WTC11 (cell line): Measurements from ENCODE around the gene CNPY1. TPM values are rescaled to one million over a fixed set of nuclear protein-coding genes. Genes with fewer than 3 reads are reported as not detected.

Source experiments
- ATAC-seq: fragments of 200-7000 bp; cut with Tn5 transposase; 2 replicates; pipeline ENCODE4 v1.10.0; 2021; ENCODE audit warnings: mild to moderate bottlenecking, moderate library complexity
- CTCF ChIA-PET: fragments of 300-600 bp; sonication (Branson Sonifier 250); formaldehyde crosslinking; loops from one replicate; lab custom pipeline; 2021; ENCODE audit warnings: antibody characterized with exemption; lab: Charles Lee
- POLR2A ChIA-PET: fragments of 350-600 bp; sonication (Branson Sonifier 250); formaldehyde crosslinking; loops from one replicate; lab custom pipeline; 2021; ENCODE audit warnings: antibody characterized with exemption; lab: Charles Lee
- DNase-seq: peaks from one replicate; pipeline ENCODE4 v3.0.0; 2021; ENCODE audit warnings: low spot score
- H3K27ac Mint-ChIP-seq: 2 replicates; pipeline ENCODE4 v1.8.0; 2021; ENCODE audit warnings: mixed read lengths
- H3K27me3 Mint-ChIP-seq: 2 replicates; pipeline ENCODE4 v1.8.0; 2021; ENCODE audit warnings: low read depth, mild to moderate bottlenecking, moderate library complexity, mixed read lengths
- H3K36me3 Mint-ChIP-seq: 2 replicates; pipeline ENCODE4 v1.8.0; 2021; ENCODE audit warnings: mixed read lengths
- H3K4me1 Mint-ChIP-seq: 2 replicates; pipeline ENCODE4 v1.8.0; 2022; ENCODE audit warnings: mixed read lengths
- H3K4me3 Mint-ChIP-seq: 2 replicates; pipeline ENCODE4 v1.8.0; 2021; ENCODE audit warnings: mild to moderate bottlenecking, moderate library complexity, mixed read lengths
- H3K9me3 Mint-ChIP-seq: 2 replicates; pipeline ENCODE4 v1.8.0; 2021; ENCODE audit warnings: mixed read lengths
- ARID4B ChIP-seq: sonication (generic); formaldehyde crosslinking; IDR thresholded peaks from 2 replicates; pipeline ENCODE4 v1.8.0; 2023; ENCODE audit warnings: missing genetic modification reagents, mild to moderate bottlenecking, borderline replicate concordance
- ATF2 ChIP-seq: sonication (generic); formaldehyde crosslinking; IDR thresholded peaks from 2 replicates; pipeline ENCODE4 v1.8.1; 2022; ENCODE audit warnings: low read depth, missing genetic modification reagents, borderline replicate concordance
- ATF6 ChIP-seq: sonication (generic); formaldehyde crosslinking; IDR thresholded peaks from 2 replicates; pipeline ENCODE4 v1.8.1; 2023; ENCODE audit warnings: mild to moderate bottlenecking, missing genetic modification reagents
- CTCF ChIP-seq: fragments of 200-600 bp; IDR thresholded peaks from 2 replicates; pipeline ENCODE4 v1.8.0; 2022; ENCODE audit warnings: antibody characterized with exemption
- ERG ChIP-seq: fragments of 250-450 bp; sonication (Bioruptor Pico); IDR thresholded peaks from 2 replicates; pipeline ENCODE4 v1.8.0; 2021; ENCODE audit warnings: mild to moderate bottlenecking
- FOXJ3 ChIP-seq: sonication (generic); formaldehyde crosslinking; IDR thresholded peaks from 2 replicates; pipeline ENCODE4 v1.9.0; 2021; ENCODE audit warnings: missing genetic modification reagents, mild to moderate bottlenecking, borderline replicate concordance
- GTF2I ChIP-seq: fragments of 250-450 bp; sonication (Bioruptor Pico); conservative IDR thresholded peaks from 2 replicates; pipeline ENCODE4 v1.4.0; 2021; ENCODE audit warnings: mild to moderate bottlenecking
- JAZF1 ChIP-seq: fragments of 250-450 bp; sonication (Bioruptor Pico); IDR thresholded peaks from 2 replicates; pipeline ENCODE4 v1.9.0; 2021; ENCODE audit warnings: moderate library complexity, mild to moderate bottlenecking, inconsistent platforms
- KAT7 ChIP-seq: sonication (generic); formaldehyde crosslinking; IDR thresholded peaks from 2 replicates; pipeline ENCODE4 v1.8.1; 2023; ENCODE audit warnings: missing genetic modification reagents, mild to moderate bottlenecking, borderline replicate concordance
- NFATC4 ChIP-seq: fragments of 250-450 bp; sonication (Bioruptor Pico); IDR thresholded peaks from 2 replicates; pipeline ENCODE4 v1.9.0; 2021; ENCODE audit warnings: mild to moderate bottlenecking
- NR3C1 ChIP-seq: sonication (generic); formaldehyde crosslinking; conservative IDR thresholded peaks from 2 replicates; pipeline ENCODE4 v1.8.1; 2023; ENCODE audit warnings: low read depth, mild to moderate bottlenecking, missing genetic modification reagents
- PREB ChIP-seq: sonication (generic); formaldehyde crosslinking; IDR thresholded peaks from 2 replicates; pipeline ENCODE4 v1.8.1; 2022; ENCODE audit warnings: mild to moderate bottlenecking, missing genetic modification reagents, moderate library complexity, borderline replicate concordance
- TEAD4 ChIP-seq: sonication (generic); formaldehyde crosslinking; IDR thresholded peaks from 2 replicates; pipeline ENCODE4 v1.8.0; 2022; ENCODE audit warnings: mild to moderate bottlenecking, missing genetic modification reagents
- USF1 ChIP-seq: sonication (generic); formaldehyde crosslinking; IDR thresholded peaks from 2 replicates; pipeline ENCODE4 v1.8.0; 2022; ENCODE audit warnings: mild to moderate bottlenecking, missing genetic modification reagents
- ZNF219 ChIP-seq: sonication (generic); formaldehyde crosslinking; IDR thresholded peaks from 2 replicates; pipeline ENCODE4 v1.8.0; 2023; ENCODE audit warnings: missing genetic modification reagents, mild to moderate bottlenecking, borderline replicate concordance
- ZNF423 ChIP-seq: fragments of 250-450 bp; sonication (Bioruptor Pico); IDR thresholded peaks from 2 replicates; pipeline ENCODE4 v2.1.2; 2022; ENCODE audit warnings: mild to moderate bottlenecking, moderate library complexity
- ZNF671 ChIP-seq: fragments of 250-450 bp; sonication (Bioruptor Pico); IDR thresholded peaks from 2 replicates; pipeline ENCODE4 v1.8.0; 2021; ENCODE audit warnings: mild to moderate bottlenecking
- total RNA-seq: library from RNA; stranded (reverse); gene quantifications from 3 replicates; pipeline ENCODE4 v1.2.3, GENCODE V29; 2021

Gene CNPY1
- total RNA-seq, 1 experiment from 2014 or later, result 0.09 TPM

- H3K4me3 Mint-ChIP-seq, result peak overlapping the region; percentile 63
- no peak overlapping the region for H3K27ac Mint-ChIP-seq
- peaks cover 29% of the 10 kb centered on the region for H3K4me1 Mint-ChIP-seq
- peaks cover 100% of the 10 kb centered on the region for H3K27me3 Mint-ChIP-seq
- ChIA-PET CTCF (interaction anchor here (0.6 to 0.9 kb wide), 4 partner anchors 17 to 67 kb away, joined by 3 to 4 read pairs (median 3); no protein-coding TSS in a partner anchor), POLR2A (no interaction called here)
- H3K36me3 Mint-ChIP-seq, result no peaks in the 10 kb centered on the region
- peak; percentile 16 for ATAC-seq
- no peak for TF ChIP-seq KAT7 (CRISPR knock-in tag)
- no peak for TF ChIP-seq NFATC4
- no peak for TF ChIP-seq NR3C1 (CRISPR knock-in tag)
- no peak for TF ChIP-seq ZNF671 (CRISPR knock-in tag)
- no peak for DNase-seq
- no peaks in the 10 kb centered on the region for H3K9me3 Mint-ChIP-seq
Measured at GRCh38 chr7:155466142-155466813, 80.1 kb downstream of the CNPY1 start.

GRCh38 chr7:155465761-155466141 lies 80.6 kb downstream of the CNPY1 start:
- ChIA-PET CTCF (interaction anchor here (0.6 to 0.9 kb wide), 4 partner anchors 16 to 67 kb away, joined by 3 to 4 read pairs (median 3); no protein-coding TSS in a partner anchor), POLR2A (no interaction called here)
- Mint-ChIP-seq H3K4me3 (peak overlapping the region; percentile 63), H3K36me3 (no peaks in the 10 kb centered on the region), H3K9me3 (no peaks in the 10 kb centered on the region), H3K27me3 (peaks cover 100% of the 10 kb centered on the region), H3K27ac (no peak overlapping the region), H3K4me1 (peaks cover 24% of the 10 kb centered on the region)
- ATAC-seq (no peak), DNase-seq (no peak)
- no peak for TF ChIP-seq TEAD4 (CRISPR knock-in tag)
- TF ChIP-seq GTF2I, result 0 out of 2 replicates have a peak, but pooled peaks have one; percentile 41

- Mint-ChIP-seq H3K4me3 (peak overlapping the region; percentile 63), H3K27me3 (peaks cover 100% of the 10 kb centered on the region), H3K36me3 (no peaks in the 10 kb centered on the region), H3K27ac (no peak overlapping the region), H3K4me1 (peaks cover 21% of the 10 kb centered on the region), H3K9me3 (no peaks in the 10 kb centered on the region)
- CTCF ChIA-PET, result no interaction called here
- DNase-seq (no peak), ATAC-seq (no peak)
- POLR2A ChIA-PET, result no interaction called here
- TF ChIP-seq ERG (CRISPR knock-in tag) (no peak), ARID4B (CRISPR knock-in tag) (no peak), USF1 (CRISPR knock-in tag) (no peak), ZNF219 (CRISPR knock-in tag) (no peak), ATF2 (CRISPR knock-in tag) (no peak), PREB (CRISPR knock-in tag) (no peak), ZNF423 (no peak), ATF6 (CRISPR knock-in tag) (no peak), CTCF (no peak), FOXJ3 (CRISPR knock-in tag) (no peak), JAZF1 (CRISPR knock-in tag) (no peak)
Measured at GRCh38 chr7:155464948-155465739, 81.2 kb downstream of the CNPY1 start.
